HepG2 (cell line): ENCODE results near the gene ADAMTS13. TPM values are rescaled to one million over a fixed set of nuclear protein-coding genes. Genes with fewer than 3 reads are reported as not detected.

Experiments
- FOXP4 ChIP-seq: sonication (generic); formaldehyde crosslinking; IDR thresholded peaks from 2 replicates; pipeline ENCODE4 v1.4.0; 2020; ENCODE audit warnings: missing genetic modification reagents
- KIAA2018 ChIP-seq: sonication (generic); formaldehyde crosslinking; IDR thresholded peaks from 2 replicates; pipeline ENCODE4 v1.5.0; 2020; ENCODE audit warnings: mild to moderate bottlenecking, missing genetic modification reagents, borderline replicate concordance
- RBM22 ChIP-seq: fragments of 200-400 bp; formaldehyde crosslinking; optimal IDR thresholded peaks from 2 replicates; pipeline ENCODE3; 2017; ENCODE audit warnings: mild to moderate bottlenecking, low read length, moderate library complexity
- SAP130 ChIP-seq: IDR thresholded peaks from 2 replicates; pipeline ENCODE4 v1.6.1; 2016; ENCODE audit warnings: low read depth
- SETDB1 ChIP-seq: sonication (generic); formaldehyde crosslinking; IDR thresholded peaks from 2 replicates; pipeline ENCODE4 v1.5.1; 2020; ENCODE audit warnings: missing genetic modification reagents, mild to moderate bottlenecking, borderline replicate concordance
- STAG1 ChIP-seq: sonication (generic); formaldehyde crosslinking; IDR thresholded peaks from 2 replicates; pipeline ENCODE4 v1.4.0; 2020; ENCODE audit warnings: missing genetic modification reagents
- TOE1 ChIP-seq: sonication (generic); formaldehyde crosslinking; IDR thresholded peaks from 2 replicates; pipeline ENCODE4 v1.4.0; 2020; ENCODE audit warnings: mild to moderate bottlenecking, missing genetic modification reagents
- ZNF274 ChIP-seq: sonication (generic); formaldehyde crosslinking; IDR thresholded peaks from 2 replicates; pipeline ENCODE4 v1.5.1; 2020; ENCODE audit warnings: mild to moderate bottlenecking, missing genetic modification reagents
- ZNF343 ChIP-seq: sonication (generic); formaldehyde crosslinking; IDR thresholded peaks from 2 replicates; pipeline ENCODE4 v1.4.0; 2020; ENCODE audit warnings: mild to moderate bottlenecking, missing genetic modification reagents
- ZNF557 ChIP-seq: sonication (generic); formaldehyde crosslinking; IDR thresholded peaks from 2 replicates; pipeline ENCODE4 v1.4.0; 2020; ENCODE audit warnings: missing genetic modification reagents
- polyA plus RNA-seq, 8 experiments: library from polyadenylated mRNA; depleted of rRNA in 3 of 8; stranded (reverse) in 7 of 8; unstranded in 1 of 8; fragments of >200 nt; fragmentation: Illumina TruSeq in 4 of 8; extraction: Trizol in 4 of 8; gene quantifications; 2 replicates each; pipeline versions ENCODE4 v1.2.1 to v1.2.3, GENCODE V29; 2011 to 2016; ENCODE audit warnings: low read depth in 4 of 8, missing spikeins in 1 of 8, mixed read lengths in 1 of 8; ENCODE audit not compliant: insufficient read depth in 1 of 8
- total RNA-seq, 5 experiments: library from RNA; depleted of rRNA; stranded (reverse); fragments of >200 nt; fragmentation: Illumina TruSeq; extraction: Trizol; gene quantifications; 2 replicates each; pipeline ENCODE4 v1.2.3, GENCODE V29; 2016; ENCODE audit warnings: low read depth in 1 of 5
- TF ChIP-seq, protein P1 (sequence below): sonication (generic); formaldehyde crosslinking; IDR thresholded peaks from 2 replicates; pipeline ENCODE4 v1.5.0; 2020; ENCODE audit warnings: missing genetic modification reagents, mild to moderate bottlenecking, borderline replicate concordance
- TF ChIP-seq, protein P2 (sequence below): sonication (generic); formaldehyde crosslinking; conservative IDR thresholded peaks from 2 replicates; pipeline ENCODE4 v1.4.0; 2020; ENCODE audit warnings: missing genetic modification reagents
- TF ChIP-seq, protein P3 (sequence below): sonication (generic); formaldehyde crosslinking; IDR thresholded peaks from 2 replicates; pipeline ENCODE4 v1.4.0; 2020; ENCODE audit warnings: missing genetic modification reagents

ADAMTS13 gene
- total and polyA plus RNA-seq, 2 of the 13 experiments (the other 11 are each of a cell fraction or from before 2014, with no cell fraction given), result 0.91 to 4.5 TPM

- TF ChIP-seq FOXP4 (CRISPR knock-in tag), result peak; percentile 40; the same call in 1 of the 2 replicates
- TF ChIP-seq KIAA2018 (CRISPR knock-in tag), result no peak
- TF ChIP-seq ZNF274, result 0 out of 2 replicates have a peak, but pooled peaks have one; percentile 15
- TF ChIP-seq RBM22, result no peak
- TF ChIP-seq, protein P1, sequence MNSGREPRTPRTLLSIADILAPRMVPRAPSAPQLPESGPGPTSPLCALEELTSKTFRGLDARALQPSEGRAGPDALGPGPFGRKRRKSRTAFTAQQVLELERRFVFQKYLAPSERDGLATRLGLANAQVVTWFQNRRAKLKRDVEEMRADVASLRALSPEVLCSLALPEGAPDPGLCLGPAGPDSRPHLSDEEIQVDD, result no peak
- TF ChIP-seq TOE1 (CRISPR knock-in tag), result no peak
- TF ChIP-seq ZNF557 (CRISPR knock-in tag), result no peak
- peak; percentile 14 for TF ChIP-seq SAP130 (CRISPR knock-in tag)
- no peak for TF ChIP-seq SETDB1
- no peak for TF ChIP-seq ZNF343
- TF ChIP-seq STAG1 (CRISPR knock-in tag), result peak; percentile 3; the same call in 1 of the 2 replicates
- TF ChIP-seq, protein P2, sequence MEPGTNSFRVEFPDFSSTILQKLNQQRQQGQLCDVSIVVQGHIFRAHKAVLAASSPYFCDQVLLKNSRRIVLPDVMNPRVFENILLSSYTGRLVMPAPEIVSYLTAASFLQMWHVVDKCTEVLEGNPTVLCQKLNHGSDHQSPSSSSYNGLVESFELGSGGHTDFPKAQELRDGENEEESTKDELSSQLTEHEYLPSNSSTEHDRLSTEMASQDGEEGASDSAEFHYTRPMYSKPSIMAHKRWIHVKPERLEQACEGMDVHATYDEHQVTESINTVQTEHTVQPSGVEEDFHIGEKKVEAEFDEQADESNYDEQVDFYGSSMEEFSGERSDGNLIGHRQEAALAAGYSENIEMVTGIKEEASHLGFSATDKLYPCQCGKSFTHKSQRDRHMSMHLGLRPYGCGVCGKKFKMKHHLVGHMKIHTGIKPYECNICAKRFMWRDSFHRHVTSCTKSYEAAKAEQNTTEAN (CRISPR knock-in tag), result no peak
- TF ChIP-seq, protein P3, sequence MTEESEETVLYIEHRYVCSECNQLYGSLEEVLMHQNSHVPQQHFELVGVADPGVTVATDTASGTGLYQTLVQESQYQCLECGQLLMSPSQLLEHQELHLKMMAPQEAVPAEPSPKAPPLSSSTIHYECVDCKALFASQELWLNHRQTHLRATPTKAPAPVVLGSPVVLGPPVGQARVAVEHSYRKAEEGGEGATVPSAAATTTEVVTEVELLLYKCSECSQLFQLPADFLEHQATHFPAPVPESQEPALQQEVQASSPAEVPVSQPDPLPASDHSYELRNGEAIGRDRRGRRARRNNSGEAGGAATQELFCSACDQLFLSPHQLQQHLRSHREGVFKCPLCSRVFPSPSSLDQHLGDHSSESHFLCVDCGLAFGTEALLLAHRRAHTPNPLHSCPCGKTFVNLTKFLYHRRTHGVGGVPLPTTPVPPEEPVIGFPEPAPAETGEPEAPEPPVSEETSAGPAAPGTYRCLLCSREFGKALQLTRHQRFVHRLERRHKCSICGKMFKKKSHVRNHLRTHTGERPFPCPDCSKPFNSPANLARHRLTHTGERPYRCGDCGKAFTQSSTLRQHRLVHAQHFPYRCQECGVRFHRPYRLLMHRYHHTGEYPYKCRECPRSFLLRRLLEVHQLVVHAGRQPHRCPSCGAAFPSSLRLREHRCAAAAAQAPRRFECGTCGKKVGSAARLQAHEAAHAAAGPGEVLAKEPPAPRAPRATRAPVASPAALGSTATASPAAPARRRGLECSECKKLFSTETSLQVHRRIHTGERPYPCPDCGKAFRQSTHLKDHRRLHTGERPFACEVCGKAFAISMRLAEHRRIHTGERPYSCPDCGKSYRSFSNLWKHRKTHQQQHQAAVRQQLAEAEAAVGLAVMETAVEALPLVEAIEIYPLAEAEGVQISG (CRISPR knock-in tag), result peak; percentile 84
Measured at GRCh38 chr9:133421615-133422542, at the start of gene ADAMTS13 (continued).
